Renal cortical epithelial cell (primary cell): Measurements from ENCODE around the gene SPATS2. TPM values are rescaled to one million over a fixed set of nuclear protein-coding genes. Genes with fewer than 3 reads are reported as not detected.
A peak's percentile ranks its signal among the peaks of the same experiment; 100 is the strongest.
"Not testable (repeated sequence)": the region's sequence is repeated elsewhere in the genome, so short reads cannot be mapped to it uniquely, and the experiment has no call there.

Experiments
- DNase-seq: peaks from one replicate; pipeline ENCODE4 v3.0.0-alpha.2; 2011; ENCODE audit warnings: low read depth
- total RNA-seq: library from RNA; depleted of rRNA; stranded (reverse); fragments of >200 nt; gene quantifications from 2 replicates; pipeline ENCODE4 v1.2.3, GENCODE V29; 2014

SPATS2 gene
- 22.1 and 42.4 TPM in 2 replicates for total RNA-seq

- DNase-seq: no peak
Observed at GRCh38 chr12:49367381-49368239, at the start of gene SPATS2. Gene SPATS2 (plus strand): TSS chr12:49367462. CDS start chr12:49461013, 93,551 bp downstream.

GRCh38 chr12:49320411-49321103 lies 46.7 kb upstream of the SPATS2 start:
- DNase-seq: not testable (repeated sequence)

- no peak for DNase-seq
Observed at GRCh38 chr12:49322367-49322707, 44.9 kb upstream of the SPATS2 start.

- DNase-seq: peak; percentile 96
Observed at GRCh38 chr12:49322708-49323523, 44.3 kb upstream of the SPATS2 start, which contains the start of gene TROAP. Gene TROAP (plus strand): TSS chr12:49323255. CDS start chr12:49323609, 354 bp downstream.

GRCh38 chr12:49323524-49324097 lies 43.7 kb upstream of the SPATS2 start:
- DNase-seq: no peak

- no peak for DNase-seq
Observed at GRCh38 chr12:49325606-49326005, 41.7 kb upstream of the SPATS2 start.

GRCh38 chr12:49327368-49327767 lies 39.9 kb upstream of the SPATS2 start:
- no peak for DNase-seq

- DNase-seq: no peak
Observed at GRCh38 chr12:49327887-49328286, 39.4 kb upstream of the SPATS2 start.

- no peak for DNase-seq
Observed at GRCh38 chr12:49328816-49329215, 38.4 kb upstream of the SPATS2 start.

- DNase-seq: no peak
Observed at GRCh38 chr12:49330032-49330619, 37.1 kb upstream of the SPATS2 start.

GRCh38 chr12:49330631-49331379 lies 36.5 kb upstream of the SPATS2 start:
- no peak for DNase-seq

GRCh38 chr12:49331380-49332222 lies 35.7 kb upstream of the SPATS2 start:
- DNase-seq: peak; percentile 55

- no peak for DNase-seq
Observed at GRCh38 chr12:49332441-49332861, 34.8 kb upstream of the SPATS2 start.

GRCh38 chr12:49332891-49333371 lies 34.3 kb upstream of the SPATS2 start:
- no peak for DNase-seq

GRCh38 chr12:49333778-49334177 lies 33.5 kb upstream of the SPATS2 start:
- not testable (repeated sequence) for DNase-seq

GRCh38 chr12:49334226-49334625 lies 33.0 kb upstream of the SPATS2 start:
- DNase-seq: no peak

- DNase-seq: no peak
Observed at GRCh38 chr12:49334681-49335080, 32.6 kb upstream of the SPATS2 start.

- DNase-seq: no peak
Observed at GRCh38 chr12:49335118-49335954, 31.9 kb upstream of the SPATS2 start.
